ENCODE data around the gene ZFP1. TPM values are rescaled to one million over a fixed set of nuclear protein-coding genes. Genes with fewer than 3 reads are reported as not detected.
"Not testable (repeated sequence)": the region's sequence is repeated elsewhere in the genome, so short reads cannot be mapped to it uniquely, and the experiment has no call there.

The ZFP1 gene
- total and polyA plus RNA-seq, 10 donors: 3.1 to 11.4 (median 8.5) TPM

DNA sequence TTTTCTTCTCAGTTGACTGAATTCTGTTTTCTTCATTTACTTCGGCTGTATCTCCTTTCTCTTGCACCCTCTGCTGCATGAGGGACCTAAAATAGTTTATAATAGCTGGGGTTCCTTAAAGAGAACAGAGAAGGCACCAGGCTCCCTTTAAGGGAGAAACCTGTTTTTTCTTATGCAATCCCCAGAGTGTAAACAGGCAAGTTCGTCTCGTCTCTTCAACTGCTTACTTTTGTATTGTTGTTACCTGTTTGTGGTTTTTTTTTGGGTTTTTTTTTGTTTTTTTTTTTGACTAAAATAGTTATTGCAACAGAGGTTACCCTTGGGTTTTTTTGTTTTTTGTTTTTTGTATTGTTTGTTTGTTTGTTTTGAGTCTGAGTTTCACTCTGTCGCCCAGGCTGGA is 28.1 kb upstream of the ZFP1 start:
- Histone ChIP-seq H3K4me1 (peaks cover 0 to 14% (median 3%) of the 10 kb centered on the region in 6 donors), H3K4me3 (no peak overlapping the region), H3K27ac (no peak overlapping the region), H3K36me3 (no peaks in the 10 kb centered on the region), H3K27me3 (replicated peaks in 1 of 7) (peaks cover 0 to under 1% (median 0%) of the 10 kb centered on the region in 7 donors), H3K9me3 (peaks cover 3 to 29% (median 25%) of the 10 kb centered on the region in 8 donors)
- 72 to 91% (median 83%) methylated on average over 4 of the region's 4 CpGs for WGBS, 5 donors
- TF ChIP-seq POLR2AphosphoS5 (IDR thresholded peaks at IDR 0.05): no peak
- TF ChIP-seq, protein P1, sequence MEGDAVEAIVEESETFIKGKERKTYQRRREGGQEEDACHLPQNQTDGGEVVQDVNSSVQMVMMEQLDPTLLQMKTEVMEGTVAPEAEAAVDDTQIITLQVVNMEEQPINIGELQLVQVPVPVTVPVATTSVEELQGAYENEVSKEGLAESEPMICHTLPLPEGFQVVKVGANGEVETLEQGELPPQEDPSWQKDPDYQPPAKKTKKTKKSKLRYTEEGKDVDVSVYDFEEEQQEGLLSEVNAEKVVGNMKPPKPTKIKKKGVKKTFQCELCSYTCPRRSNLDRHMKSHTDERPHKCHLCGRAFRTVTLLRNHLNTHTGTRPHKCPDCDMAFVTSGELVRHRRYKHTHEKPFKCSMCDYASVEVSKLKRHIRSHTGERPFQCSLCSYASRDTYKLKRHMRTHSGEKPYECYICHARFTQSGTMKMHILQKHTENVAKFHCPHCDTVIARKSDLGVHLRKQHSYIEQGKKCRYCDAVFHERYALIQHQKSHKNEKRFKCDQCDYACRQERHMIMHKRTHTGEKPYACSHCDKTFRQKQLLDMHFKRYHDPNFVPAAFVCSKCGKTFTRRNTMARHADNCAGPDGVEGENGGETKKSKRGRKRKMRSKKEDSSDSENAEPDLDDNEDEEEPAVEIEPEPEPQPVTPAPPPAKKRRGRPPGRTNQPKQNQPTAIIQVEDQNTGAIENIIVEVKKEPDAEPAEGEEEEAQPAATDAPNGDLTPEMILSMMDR (IDR thresholded peaks at IDR 0.05 in 8 of 11, conservative IDR thresholded peaks at IDR 0.05 in 3 of 11): no peak
- no peak for TF ChIP-seq POLR2A (IDR thresholded peaks at IDR 0.05)
- intact Hi-C loops (cut with DNase I; ENCODE audit: low total_unique reads): no loop called here
- no peak for DNase-seq

- H3K36me3 ChIP-seq: no peaks in the 10 kb centered on the region
- TF ChIP-seq POLR2A (IDR thresholded peaks at IDR 0.05): no peak
- TF ChIP-seq, protein P1 (IDR thresholded peaks at IDR 0.05 in 8 of 11, conservative IDR thresholded peaks at IDR 0.05 in 3 of 11): no peak
- TF ChIP-seq POLR2AphosphoS5 (IDR thresholded peaks at IDR 0.05): no peak
- H3K9me3 ChIP-seq: peaks cover 3 to 38% (median 32%) of the 10 kb centered on the region in 8 donors
- no peak for DNase-seq
- intact Hi-C loops (cut with DNase I; ENCODE audit: low total_unique reads): no loop called here
- WGBS, 5 donors: 94 to 97% (median 95%) methylated on average over 6 of the region's 6 CpGs
- H3K27me3 ChIP-seq (replicated peaks in 1 of 7): no peaks in the 10 kb centered on the region
- no peaks in the 10 kb centered on the region for H3K4me1 ChIP-seq
- no peak overlapping the region for H3K27ac ChIP-seq
- no peak overlapping the region for H3K4me3 ChIP-seq
These were observed 26.3 kb upstream of the ZFP1 start for GRCh38 chr16:75121949-75122568.

DNA sequence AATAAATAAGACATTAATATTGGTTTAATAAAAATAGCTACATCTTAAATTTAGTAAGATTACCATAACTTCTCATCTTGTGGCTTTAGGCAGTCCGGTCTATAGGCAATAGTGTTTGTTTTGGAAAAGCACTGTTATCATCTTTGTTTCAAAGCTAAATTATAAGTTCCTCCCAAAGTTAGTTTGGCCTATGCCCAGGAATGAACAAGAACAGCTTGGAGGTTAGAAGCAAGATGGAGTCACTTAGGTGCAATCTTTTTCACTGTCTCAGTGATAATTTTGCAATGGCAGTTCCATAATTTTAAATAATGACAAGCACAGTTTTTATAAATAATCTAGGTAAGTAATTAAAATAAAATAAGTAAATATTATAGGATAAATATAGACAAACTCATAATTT is 25.7 kb upstream of the ZFP1 start:
- no peaks in the 10 kb centered on the region for H3K36me3 ChIP-seq
- no peak for DNase-seq
- WGBS, 5 donors: 92 to 100% (median 95%) methylated on average over 1 of the region's 1 CpG
- peaks cover 3 to 43% (median 37%) of the 10 kb centered on the region in 8 donors for H3K9me3 ChIP-seq
- H3K4me3 ChIP-seq: no peak overlapping the region
- TF ChIP-seq POLR2A (IDR thresholded peaks at IDR 0.05) (no peak), POLR2AphosphoS5 (IDR thresholded peaks at IDR 0.05) (no peak)
- TF ChIP-seq, protein P1 (IDR thresholded peaks at IDR 0.05 in 8 of 11, conservative IDR thresholded peaks at IDR 0.05 in 3 of 11): no peak
- H3K4me1 ChIP-seq: no peaks in the 10 kb centered on the region
- no peak overlapping the region for H3K27ac ChIP-seq
- no peaks in the 10 kb centered on the region for H3K27me3 ChIP-seq (replicated peaks in 1 of 7)
- intact Hi-C loops (cut with DNase I; ENCODE audit: low total_unique reads): no loop called here

- no peak for DNase-seq
- no peaks in the 10 kb centered on the region for H3K4me1 ChIP-seq
- H3K36me3 ChIP-seq: no peaks in the 10 kb centered on the region
- H3K4me3 ChIP-seq: no peak overlapping the region
- no peak overlapping the region for H3K27ac ChIP-seq
- no peak for TF ChIP-seq POLR2AphosphoS5 (IDR thresholded peaks at IDR 0.05)
- H3K27me3 ChIP-seq (replicated peaks in 1 of 7): peaks cover 0 to 13% (median 0%) of the 10 kb centered on the region in 7 donors
- 78 to 91% (median 84%) methylated on average over 4 of the region's 4 CpGs for WGBS, 5 donors
- intact Hi-C loops (cut with DNase I; ENCODE audit: low total_unique reads): no loop called here
- peaks cover 0 to 30% (median 22%) of the 10 kb centered on the region in 8 donors for H3K9me3 ChIP-seq
These were observed 20.5 kb upstream of the ZFP1 start for GRCh38 chr16:75127713-75128415.

DNA sequence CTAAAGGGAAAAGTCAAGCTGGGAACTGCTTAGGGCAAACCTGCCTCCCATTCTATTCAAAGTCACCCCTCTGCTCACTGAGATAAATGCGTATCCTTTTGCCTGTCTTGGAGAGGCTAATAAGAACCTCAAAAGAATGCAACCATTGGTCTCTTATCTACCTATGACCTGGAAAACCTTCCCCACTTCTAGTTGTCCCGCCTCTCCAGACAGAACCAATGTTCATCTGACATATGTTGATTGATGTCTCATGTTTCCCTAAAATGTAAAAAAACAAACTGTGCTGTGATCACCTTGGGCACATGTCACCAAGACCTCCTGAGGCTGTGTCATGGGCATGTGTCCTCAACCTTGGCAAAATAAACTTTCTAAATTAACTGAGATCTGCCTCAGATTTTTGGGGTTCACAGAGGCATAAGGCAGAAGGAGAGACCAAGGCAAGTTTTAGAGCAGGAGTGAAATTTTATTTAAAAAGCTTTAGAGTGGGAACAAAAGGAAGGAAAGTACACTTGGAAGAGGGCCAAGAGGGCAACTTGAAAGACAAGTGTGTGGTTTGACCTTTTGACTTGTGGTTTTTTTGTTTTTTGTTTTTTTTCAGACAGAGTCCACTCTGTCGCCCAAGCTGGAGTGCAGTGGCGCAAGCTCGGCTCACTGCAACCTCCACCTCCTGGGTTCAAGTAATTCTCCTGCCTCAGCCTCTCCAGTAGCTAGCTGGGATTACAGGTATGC is 18.7 kb upstream of the ZFP1 start:
- H3K9me3 ChIP-seq: peaks cover 0 to 28% (median 19%) of the 10 kb centered on the region in 8 donors
- intact Hi-C loops (cut with DNase I; ENCODE audit: low total_unique reads): not testable (repeated sequence)
- WGBS, 5 donors: 39 to 51% (median 42%) methylated on average over 5 of the region's 5 CpGs

More for the DNA sequence above, 18.7 kb upstream of the ZFP1 start:
- not testable (repeated sequence) for H3K4me1 ChIP-seq, H3K4me3 ChIP-seq, H3K27ac ChIP-seq, DNase-seq, H3K36me3 ChIP-seq
- peaks cover 0 to 19% (median 0%) of the 10 kb centered on the region in 7 donors for H3K27me3 ChIP-seq (replicated peaks in 1 of 7)
